Measurements from ENCODE around the gene DMWD. TPM values are rescaled to one million over a fixed set of nuclear protein-coding genes. Genes with fewer than 3 reads are reported as not detected.

The DMWD gene
- total RNA-seq, 1 donor from 2014 or later: 77.3 TPM

DNA sequence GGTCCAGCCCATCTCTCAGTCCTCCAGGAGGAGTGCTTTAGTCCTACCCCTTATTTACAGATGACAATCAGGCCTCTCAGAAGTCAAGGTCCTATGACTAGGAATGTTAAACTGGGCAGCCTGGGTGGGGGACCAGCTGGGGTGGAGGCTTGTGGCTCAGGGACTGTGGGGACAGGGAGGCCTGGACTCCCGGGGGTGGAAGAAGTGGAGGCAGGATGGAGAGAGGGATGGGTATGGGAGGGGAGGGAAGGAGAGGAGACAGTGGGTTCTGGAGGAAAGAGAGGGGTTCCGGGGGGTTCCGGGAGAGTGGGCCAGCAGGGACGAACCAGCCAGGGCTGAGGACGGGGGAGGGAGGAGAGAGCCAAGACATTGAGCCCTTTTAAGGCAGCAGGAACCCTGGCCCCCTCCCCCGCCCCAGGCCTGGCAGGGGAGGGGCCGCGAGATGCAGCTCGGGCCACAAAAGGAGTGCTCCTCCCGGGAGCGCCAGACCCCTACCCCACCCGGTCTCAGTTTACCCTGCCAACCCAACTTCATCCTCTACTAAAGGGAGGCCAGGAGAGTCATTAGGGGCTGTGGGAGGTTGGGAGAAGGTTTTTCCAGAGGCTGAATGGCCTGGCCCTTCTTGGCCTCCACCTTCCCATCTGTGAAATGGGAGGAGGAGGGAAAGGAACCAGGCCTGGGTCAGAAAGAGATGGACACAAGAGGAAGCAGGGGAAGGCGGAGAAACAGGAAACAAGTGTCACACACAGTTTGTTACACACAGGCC lies 12.0 kb downstream of the DMWD start:
- intact Hi-C loops (cut with micrococcal nuclease): no loop called here
- CTCF ChIA-PET: interaction anchor here (0.5 kb wide), 1 partner anchor 410 kb away, joined by 3 read pairs; the partner anchor contains the start of gene ERCC2
- Mint-ChIP-seq H3K27ac (no peak overlapping the region), H3K27me3 (peaks cover 4% of the 10 kb centered on the region), H3K4me3 (no peak overlapping the region), H3K36me3 (ENCODE audit: low read depth) (peaks cover 13% of the 10 kb centered on the region), H3K9me3 (no peaks in the 10 kb centered on the region), H3K4me1 (peaks cover 26% of the 10 kb centered on the region)
- TF ChIP-seq, protein P1, sequence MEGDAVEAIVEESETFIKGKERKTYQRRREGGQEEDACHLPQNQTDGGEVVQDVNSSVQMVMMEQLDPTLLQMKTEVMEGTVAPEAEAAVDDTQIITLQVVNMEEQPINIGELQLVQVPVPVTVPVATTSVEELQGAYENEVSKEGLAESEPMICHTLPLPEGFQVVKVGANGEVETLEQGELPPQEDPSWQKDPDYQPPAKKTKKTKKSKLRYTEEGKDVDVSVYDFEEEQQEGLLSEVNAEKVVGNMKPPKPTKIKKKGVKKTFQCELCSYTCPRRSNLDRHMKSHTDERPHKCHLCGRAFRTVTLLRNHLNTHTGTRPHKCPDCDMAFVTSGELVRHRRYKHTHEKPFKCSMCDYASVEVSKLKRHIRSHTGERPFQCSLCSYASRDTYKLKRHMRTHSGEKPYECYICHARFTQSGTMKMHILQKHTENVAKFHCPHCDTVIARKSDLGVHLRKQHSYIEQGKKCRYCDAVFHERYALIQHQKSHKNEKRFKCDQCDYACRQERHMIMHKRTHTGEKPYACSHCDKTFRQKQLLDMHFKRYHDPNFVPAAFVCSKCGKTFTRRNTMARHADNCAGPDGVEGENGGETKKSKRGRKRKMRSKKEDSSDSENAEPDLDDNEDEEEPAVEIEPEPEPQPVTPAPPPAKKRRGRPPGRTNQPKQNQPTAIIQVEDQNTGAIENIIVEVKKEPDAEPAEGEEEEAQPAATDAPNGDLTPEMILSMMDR (IDR thresholded peaks at IDR 0.05): no peak
- POLR2A ChIA-PET: no interaction called here
- DNase-seq (no peak), ATAC-seq (ENCODE audit: low read depth) (no peak)

DNA sequence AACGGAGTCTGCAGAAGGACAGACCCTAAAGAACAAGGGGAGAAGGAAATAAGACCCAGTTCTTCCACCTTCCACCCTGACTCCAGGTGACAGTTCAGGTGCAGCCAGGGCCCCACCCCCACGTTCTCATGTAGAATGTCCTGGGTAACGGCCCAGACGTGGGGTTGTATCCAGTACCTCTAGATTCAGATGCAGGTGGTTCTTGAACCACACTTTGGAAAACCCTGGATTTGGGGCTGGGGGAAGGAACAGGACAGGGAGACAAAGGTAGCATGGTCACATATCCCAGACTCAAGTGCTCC lies 12.5 kb downstream of the DMWD start:
- Mint-ChIP-seq H3K36me3 (ENCODE audit: low read depth) (peaks cover 13% of the 10 kb centered on the region), H3K4me1 (peaks cover 26% of the 10 kb centered on the region), H3K9me3 (no peaks in the 10 kb centered on the region), H3K4me3 (no peak overlapping the region), H3K27me3 (peaks cover 4% of the 10 kb centered on the region), H3K27ac (no peak overlapping the region)
- ATAC-seq (ENCODE audit: low read depth) (no peak), DNase-seq (no peak)
- TF ChIP-seq, protein P1 (IDR thresholded peaks at IDR 0.05): no peak
- ChIA-PET POLR2A (no interaction called here), CTCF (no interaction called here)
- intact Hi-C loops (cut with micrococcal nuclease): no loop called here

DNA sequence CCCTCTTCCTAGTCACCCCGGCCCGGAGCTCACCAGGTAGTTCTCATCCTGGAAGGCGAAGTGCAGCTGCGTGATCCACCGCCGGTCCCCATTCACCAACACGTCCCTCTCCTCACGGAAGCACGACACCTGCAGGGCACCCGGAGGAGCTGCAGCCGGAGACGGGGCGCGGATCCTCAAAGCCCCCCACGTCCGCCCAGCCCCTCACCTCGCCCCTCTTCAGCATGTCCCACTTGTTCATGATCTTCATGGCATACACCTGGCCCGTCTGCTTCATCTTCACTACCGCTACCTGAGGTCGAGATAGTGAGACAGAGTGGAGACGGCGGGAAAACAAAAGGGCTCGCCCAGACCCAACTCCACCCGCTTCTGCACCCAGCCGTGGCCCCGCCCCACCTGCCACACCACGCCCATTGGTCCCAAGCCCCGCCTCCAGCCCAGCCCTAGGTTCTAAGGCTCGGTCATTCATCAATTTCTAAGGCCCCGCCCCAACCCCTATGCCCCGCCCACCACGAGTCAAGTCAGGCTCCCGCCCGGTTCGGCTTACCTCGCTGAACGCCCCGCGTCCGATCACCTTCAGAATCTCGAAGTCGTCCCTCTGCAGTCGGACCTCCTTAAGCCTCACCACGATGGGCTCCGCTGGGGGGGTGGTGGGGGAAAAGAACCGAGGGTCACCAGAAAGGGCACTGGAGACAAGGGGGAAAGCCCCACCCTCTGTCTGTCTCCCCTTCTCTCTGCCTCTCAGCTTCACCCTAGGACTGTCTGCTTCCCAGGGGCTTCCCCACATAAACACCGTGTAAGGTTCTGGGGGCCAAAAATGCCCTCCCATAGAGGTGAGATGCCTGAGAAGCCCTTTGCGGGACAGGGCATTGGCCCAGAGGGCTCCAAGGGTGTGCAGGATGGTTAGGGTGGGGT lies 13.2 kb downstream of the DMWD start:
- TF ChIP-seq, protein P1 (IDR thresholded peaks at IDR 0.05): no peak
- Mint-ChIP-seq H3K27me3 (peaks cover 4% of the 10 kb centered on the region), H3K4me3 (peak overlapping the region; percentile 82), H3K4me1 (peaks cover 26% of the 10 kb centered on the region), H3K9me3 (no peaks in the 10 kb centered on the region), H3K36me3 (ENCODE audit: low read depth) (peaks cover 10% of the 10 kb centered on the region), H3K27ac (peak overlapping the region; percentile 9)
- intact Hi-C loops (cut with micrococcal nuclease): loop anchor here (1.0 to 10.0 kb wide), 4 partner anchors 9 to 355 kb away; partner anchors contain the start of genes DMWD, ERCC1 and FBXO46
- ChIA-PET CTCF (interaction anchor here (1.0 to 1.2 kb wide), 2 partner anchors 10 to 38 kb away, joined by 3 to 23 read pairs; partner anchors contain the start of gene SIX5), POLR2A (interaction anchor here (0.6 to 1.2 kb wide), 3 partner anchors 10 to 148 kb away, joined by 3 to 13 read pairs (median 4); partner anchors contain the start of genes DMWD and SIX5)
- ATAC-seq (ENCODE audit: low read depth): peak; percentile 96
- DNase-seq: peak; percentile 84

DNA sequence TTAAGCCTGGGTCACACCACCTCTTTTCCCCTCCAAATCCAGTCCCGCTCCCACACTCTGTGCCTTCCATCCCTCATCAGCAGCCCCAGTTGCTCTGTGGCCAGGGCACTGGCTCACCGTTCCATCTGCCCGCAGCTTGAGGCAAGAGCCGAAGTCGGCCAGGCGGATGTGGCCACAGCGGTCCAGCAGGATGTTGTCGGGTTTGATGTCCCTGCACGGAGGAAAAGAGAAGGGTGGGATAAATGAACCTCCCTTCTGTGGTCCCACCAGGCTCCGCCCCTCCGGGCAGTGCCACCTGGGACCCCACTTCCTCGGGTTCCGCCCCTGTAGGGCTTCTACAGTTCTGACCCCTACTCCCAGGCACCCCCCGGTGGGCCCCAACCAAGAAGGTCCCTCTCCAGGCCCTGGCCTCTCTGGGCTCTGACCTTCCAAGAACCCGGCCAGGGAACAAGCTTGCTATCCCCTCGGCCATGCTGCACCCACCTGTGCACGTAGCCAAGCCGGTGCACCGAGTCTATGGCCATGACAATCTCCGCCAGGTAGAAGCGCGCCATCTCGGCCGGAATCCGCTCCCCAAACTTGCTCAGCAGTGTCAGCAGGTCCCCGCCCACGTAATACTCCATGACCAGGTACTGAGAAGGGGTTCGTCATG lies 14.5 kb downstream of the DMWD start:
- peaks cover 29% of the 10 kb centered on the region for H3K4me1 Mint-ChIP-seq
- H3K36me3 Mint-ChIP-seq (ENCODE audit: low read depth): peaks cover 10% of the 10 kb centered on the region
- ChIA-PET POLR2A (interaction anchor here (1.2 kb wide), 1 partner anchor 9 kb away, joined by 3 read pairs; the partner anchor contains the start of gene SIX5), CTCF (no interaction called here)
- TF ChIP-seq, protein P1 (IDR thresholded peaks at IDR 0.05): no peak
- H3K27ac Mint-ChIP-seq: no peak overlapping the region
- DNase-seq (no peak), ATAC-seq (ENCODE audit: low read depth) (no peak)
- intact Hi-C loops (cut with micrococcal nuclease): loop anchor here (2.0 to 10.0 kb wide), 2 partner anchors 47 to 353 kb away; partner anchors contain the start of genes ERCC1 and FBXO46
- H3K9me3 Mint-ChIP-seq: no peaks in the 10 kb centered on the region
- no peak overlapping the region for H3K4me3 Mint-ChIP-seq
- peaks cover 4% of the 10 kb centered on the region for H3K27me3 Mint-ChIP-seq

Data from activated B cell treated with CpG ODN at 0.5 μM for 24 hours (primary cell).